H9 (cell line): ENCODE measurements around the gene SYNC. TPM values are rescaled to one million over a fixed set of nuclear protein-coding genes. Genes with fewer than 3 reads are reported as not detected.

Experiments used
- DNase-seq: peaks from one replicate; pipeline ENCODE4 v3.0.0-alpha.2; 2017
- H2AFZ ChIP-seq: one replicate; pipeline ENCODE4 v1.6.1; 2013; ENCODE audit warnings: mild to moderate bottlenecking, low read length, control low read depth, moderate library complexity
- H2AK5ac ChIP-seq: 2 replicates; pipeline ENCODE4 v1.6.1; 2013; ENCODE audit warnings: low read length, control low read depth, mixed read lengths; ENCODE audit not compliant: insufficient read length
- H2BK120ac ChIP-seq: one replicate; pipeline ENCODE4 v1.6.1; 2013; ENCODE audit warnings: low read depth, mild to moderate bottlenecking, low read length, control low read depth, inconsistent platforms; ENCODE audit not compliant: poor library complexity, severe bottlenecking
- H2BK12ac ChIP-seq: 2 replicates; pipeline ENCODE4 v1.6.1; 2013; ENCODE audit warnings: low read length, control low read depth, mixed read lengths, low read depth; ENCODE audit not compliant: insufficient read length
- H2BK15ac ChIP-seq: 2 replicates; pipeline ENCODE4 v1.6.1; 2013; ENCODE audit warnings: low read depth, low read length, control low read depth
- H2BK20ac ChIP-seq: one replicate; pipeline ENCODE4 v1.6.1; 2013; ENCODE audit warnings: low read depth, mild to moderate bottlenecking, low read length, control low read depth, inconsistent platforms; ENCODE audit not compliant: poor library complexity, severe bottlenecking
- H2BK5ac ChIP-seq: 2 replicates; pipeline ENCODE4 v1.6.1; 2013; ENCODE audit warnings: low read length, control low read depth, mixed read lengths; ENCODE audit not compliant: insufficient read length
- H3K14ac ChIP-seq: 2 replicates; pipeline ENCODE4 v1.6.1; 2013; ENCODE audit warnings: low read length, control low read depth; ENCODE audit not compliant: insufficient read depth
- H3K18ac ChIP-seq: 2 replicates; pipeline ENCODE4 v1.6.1; 2013; ENCODE audit warnings: low read depth, mild to moderate bottlenecking, mixed read lengths, low read length, control low read depth; ENCODE audit not compliant: insufficient read length
- H3K23ac ChIP-seq: 2 replicates; pipeline ENCODE4 v1.6.1; 2013; ENCODE audit warnings: low read length, control low read depth, mixed read lengths, low read depth; ENCODE audit not compliant: insufficient read length
- H3K23me2 ChIP-seq: 2 replicates; pipeline ENCODE4 v1.6.1; 2013; ENCODE audit warnings: low read depth, mild to moderate bottlenecking, mixed read lengths, low read length, control low read depth; ENCODE audit not compliant: insufficient read length, poor library complexity, severe bottlenecking
- H3K27ac ChIP-seq: 2 replicates; pipeline ENCODE4 v1.5.1; 2013; ENCODE audit warnings: low read length, control low read depth, mixed read lengths, low read depth; ENCODE audit not compliant: insufficient read length
- H3K27me3 ChIP-seq: 2 replicates; pipeline ENCODE4 v1.6.1; 2013; ENCODE audit warnings: low read length, control low read depth, inconsistent platforms; ENCODE audit not compliant: insufficient read depth
- H3K4ac ChIP-seq: 2 replicates; pipeline ENCODE4 v1.6.1; 2013; ENCODE audit warnings: low read depth, mild to moderate bottlenecking, control low read depth, inconsistent platforms, low read length, moderate library complexity
- H3K4me1 ChIP-seq: 2 replicates; pipeline ENCODE4 v1.6.1; 2013; ENCODE audit warnings: low read length, control low read depth, inconsistent platforms; ENCODE audit not compliant: insufficient read depth
- H3K4me2 ChIP-seq: 2 replicates; pipeline ENCODE4 v1.6.1; 2013; ENCODE audit warnings: low read length, control low read depth, mixed read lengths; ENCODE audit not compliant: insufficient read length, insufficient read depth
- H3K56ac ChIP-seq: 2 replicates; pipeline ENCODE4 v1.6.1; 2013; ENCODE audit warnings: low read depth, mild to moderate bottlenecking, mixed read lengths, low read length, control low read depth; ENCODE audit not compliant: insufficient read length
- H3K79me1 ChIP-seq: 2 replicates; pipeline ENCODE4 v1.6.1; 2013; ENCODE audit warnings: low read depth, mild to moderate bottlenecking, moderate library complexity, low read length, control low read depth, inconsistent platforms; ENCODE audit not compliant: insufficient read depth, poor library complexity, severe bottlenecking
- H3K79me2 ChIP-seq: 2 replicates; pipeline ENCODE4 v1.6.1; 2013; ENCODE audit warnings: low read length, control low read depth, inconsistent platforms; ENCODE audit not compliant: insufficient read depth
- H3K9ac ChIP-seq: 2 replicates; pipeline ENCODE4 v1.6.1; 2013; ENCODE audit warnings: low read length, control low read depth, mixed read lengths; ENCODE audit not compliant: insufficient read length; ENCODE audit errors: extremely low read depth
- H3K9me3 ChIP-seq: one replicate; pipeline ENCODE4 v1.6.1; 2013; ENCODE audit warnings: low read depth, low read length, inconsistent platforms; ENCODE audit not compliant: control insufficient read depth
- H3T11ph ChIP-seq: one replicate; pipeline ENCODE4 v1.6.1; 2013; ENCODE audit warnings: mild to moderate bottlenecking, low read length, control low read depth, inconsistent platforms
- H4K20me1 ChIP-seq: one replicate; pipeline ENCODE4 v1.6.1; 2013; ENCODE audit not compliant: control insufficient read depth, insufficient read length, insufficient read depth
- H4K5ac ChIP-seq: 2 replicates; pipeline ENCODE4 v1.6.1; 2013; ENCODE audit warnings: low read depth, mild to moderate bottlenecking, mixed read lengths, low read length, control low read depth; ENCODE audit not compliant: insufficient read length
- H4K8ac ChIP-seq: replicated peaks from 2 replicates; pipeline ENCODE4 v1.6.1; 2013; ENCODE audit warnings: low read length, control low read depth, mixed read lengths, low read depth; ENCODE audit not compliant: insufficient read length
- H4K91ac ChIP-seq: 2 replicates; pipeline ENCODE4 v1.6.1; 2013; ENCODE audit warnings: low read depth, mild to moderate bottlenecking, moderate library complexity, mixed read lengths, low read length, control low read depth; ENCODE audit not compliant: insufficient read length
- H3K27ac Mint-ChIP-seq, 3 experiments: 2 replicates in 2 of 3; 3 replicates in 1 of 3; pipeline ENCODE4 v1.8.0; 2020 to 2021; ENCODE audit warnings: mixed read lengths in 3 of 3, mild to moderate bottlenecking in 1 of 3, moderate library complexity in 1 of 3
- H3K27me3 Mint-ChIP-seq: 2 replicates; pipeline ENCODE4 v1.8.0; 2021; ENCODE audit warnings: low read depth, mild to moderate bottlenecking, moderate library complexity, mixed read lengths
- H3K36me3 Mint-ChIP-seq, 3 experiments: 2 replicates in 2 of 3; 3 replicates in 1 of 3; pipeline ENCODE4 v1.8.0; 2020 to 2021; ENCODE audit warnings: low read depth in 3 of 3, mixed read lengths in 3 of 3; ENCODE audit not compliant: insufficient read depth in 1 of 3
- H3K4me1 Mint-ChIP-seq, 2 experiments: 2 replicates each; pipeline ENCODE4 v1.8.0; 2020; ENCODE audit warnings: mixed read lengths in 2 of 2
- H3K4me3 Mint-ChIP-seq, 2 experiments: 2 replicates in 1 of 2; 3 replicates in 1 of 2; pipeline ENCODE4 v1.8.0; 2020 to 2021; ENCODE audit warnings: mild to moderate bottlenecking in 2 of 2, mixed read lengths in 2 of 2, moderate library complexity in 1 of 2
- H3K9me3 Mint-ChIP-seq, 2 experiments: 2 replicates in 1 of 2; 3 replicates in 1 of 2; pipeline ENCODE4 v1.8.0; 2020; ENCODE audit warnings: mild to moderate bottlenecking in 2 of 2, mixed read lengths in 2 of 2, moderate library complexity in 1 of 2
- CTCF ChIP-seq: fragments of 200-600 bp; sonication (generic); conservative IDR thresholded peaks from 3 replicates; pipeline ENCODE4 v1.8.0; 2021; ENCODE audit warnings: antibody characterized with exemption, mild to moderate bottlenecking
- whole genome bisulfite sequencing: extraction: QIAGEN DNeasy Blood & Tissue Kit; methylation state at CpG from one replicate; pipeline ENCODE4 v1.1.7; 2013; ENCODE audit warnings: missing lambda C conversion rate, low lambda C conversion rate, mixed read lengths; ENCODE audit not compliant: insufficient read length; ENCODE audit errors: extremely low coverage; 5-methylcytosine and 5-hydroxymethylcytosine counted together
- long read RNA-seq: library from polyadenylated mRNA; unstranded; transcript quantifications from one replicate; pipeline ENCODE4 v2.0.0, GENCODE V29; 2020
- total RNA-seq: library from RNA; stranded (reverse); gene quantifications from 2 replicates; pipeline ENCODE4 v1.2.1, GENCODE V29; 2021

The SYNC gene
- 0.15 TPM in 2 replicates for total RNA-seq
- long read RNA-seq, partial matches to known transcripts: 0 of 53 reads
- long read RNA-seq, other reads (novel, unspliced or antisense): 53 of 53 reads

GRCh38 chr1:32702599-32703478 lies at the start of gene SYNC:
TSS of gene SYNC (minus strand) at chr1:32702770. CDS start at chr1:32702660, 110 bp downstream.
- no peak within 1 kb of the TSS for H3K23ac ChIP-seq
- H3K56ac ChIP-seq: no peak within 1 kb of the TSS
- peaks cover 10% of the 10 kb centered on the region for H3K23me2 ChIP-seq
- H3K9me3 ChIP-seq: no peaks in the 10 kb centered on the region
- peaks cover 5% of the 10 kb centered on the region; the same call in 1 of the 2 replicates for H3K27me3 ChIP-seq
- H2AK5ac ChIP-seq: no peak within 1 kb of the TSS
- H3K4me1 ChIP-seq: no peaks in the 10 kb centered on the region; the same call in 1 of the 2 replicates
- no peak within 1 kb of the TSS for H2AFZ ChIP-seq
- H3K18ac ChIP-seq: no peak within 1 kb of the TSS
- H2BK12ac ChIP-seq: no peak within 1 kb of the TSS
- no peak within 1 kb of the TSS for H4K91ac ChIP-seq
- H3K27ac ChIP-seq: no peak within 1 kb of the TSS
- no peak for DNase-seq
- no peak within 1 kb of the TSS for H2BK15ac ChIP-seq
- H2BK120ac ChIP-seq: no peak within 1 kb of the TSS
- TF ChIP-seq CTCF: no peak
- peaks cover 0 to 1% (median 0%) of the 10 kb centered on the region in 3 experiments; a peak in 1 of 7 replicates for H3K36me3 Mint-ChIP-seq
- peaks cover 15 to 17% of the 10 kb centered on the region in 2 experiments for H3K4me1 Mint-ChIP-seq
- H3K14ac ChIP-seq: no peak within 1 kb of the TSS; the same call in 1 of the 2 replicates
- no peaks in the 10 kb centered on the region for H3K9me3 Mint-ChIP-seq
- no peak within 1 kb of the TSS for H4K5ac ChIP-seq
- H3K27me3 Mint-ChIP-seq: peaks cover 55% of the 10 kb centered on the region
- H3K4ac ChIP-seq: no peak within 1 kb of the TSS
- no peak within 1 kb of the TSS for H3K27ac Mint-ChIP-seq
- no peaks in the 10 kb centered on the region for H3K79me2 ChIP-seq
- no peak within 1 kb of the TSS for H3T11ph ChIP-seq
- H2BK20ac ChIP-seq: no peak within 1 kb of the TSS
- peak within 1 kb of the TSS; percentile 82 for H3K4me2 ChIP-seq
- H2BK5ac ChIP-seq: no peak within 1 kb of the TSS
- no peaks in the 10 kb centered on the region for H3K79me1 ChIP-seq
- peak within 1 kb of the TSS; percentile 68 to 80 for H3K4me3 Mint-ChIP-seq
- no CpG with 5 or more reads among the region's 70 CpGs for WGBS
- no peak within 1 kb of the TSS for H4K8ac ChIP-seq
- H3K9ac ChIP-seq: no peak within 1 kb of the TSS
- no peaks in the 10 kb centered on the region for H4K20me1 ChIP-seq
